ENCODE data around the gene NTSR1.

NTSR1 gene

GRCh38 chr20:62769346-62770071, 60.9 kb downstream of the NTSR1 start:
- no peaks in the 10 kb centered on the region for H3K27me3 ChIP-seq (ENCODE audit: control insufficient read depth in 1 of 2, insufficient read depth in 2 of 2, low read length in 2 of 2)
- peaks cover 18 to 21% of the 10 kb centered on the region in 2 donors for H3K4me1 ChIP-seq (ENCODE audit: control insufficient read depth in 1 of 2, insufficient read depth in 2 of 2, low read length in 2 of 2)
- H3K9me3 ChIP-seq (ENCODE audit: control insufficient read depth in 1 of 2, low read length in 2 of 2) = no peaks in the 10 kb centered on the region
- H3K36me3 ChIP-seq (ENCODE audit: control insufficient read depth in 1 of 2, insufficient read depth in 2 of 2, low read length in 2 of 2) = no peaks in the 10 kb centered on the region
- no peak overlapping the region for H3K4me3 ChIP-seq (ENCODE audit: low read depth in 1 of 2, low read length in 2 of 2)
- no peak overlapping the region for H3K27ac ChIP-seq (ENCODE audit: low read depth, low read length)
- no peak overlapping the region for H3K9ac ChIP-seq (ENCODE audit: low read depth in 1 of 2, low read length in 2 of 2)

GRCh38 chr20:62770111-62770910, 61.7 kb downstream of the NTSR1 start:
- H3K4me3 ChIP-seq (ENCODE audit: low read depth in 1 of 2, low read length in 2 of 2) = no peak overlapping the region
- no peak overlapping the region for H3K27ac ChIP-seq (ENCODE audit: low read depth, low read length)
- H3K27me3 ChIP-seq (ENCODE audit: control insufficient read depth in 1 of 2, insufficient read depth in 2 of 2, low read length in 2 of 2) = no peaks in the 10 kb centered on the region
- no peaks in the 10 kb centered on the region for H3K9me3 ChIP-seq (ENCODE audit: control insufficient read depth in 1 of 2, low read length in 2 of 2)
- no peaks in the 10 kb centered on the region for H3K36me3 ChIP-seq (ENCODE audit: control insufficient read depth in 1 of 2, insufficient read depth in 2 of 2, low read length in 2 of 2)
- H3K9ac ChIP-seq (ENCODE audit: low read depth in 1 of 2, low read length in 2 of 2) = no peak overlapping the region
- peaks cover 18 to 27% of the 10 kb centered on the region in 2 donors for H3K4me1 ChIP-seq (ENCODE audit: control insufficient read depth in 1 of 2, insufficient read depth in 2 of 2, low read length in 2 of 2)

- no peak overlapping the region for H3K9ac ChIP-seq (ENCODE audit: low read depth in 1 of 2, low read length in 2 of 2)
- H3K36me3 ChIP-seq (ENCODE audit: control insufficient read depth in 1 of 2, insufficient read depth in 2 of 2, low read length in 2 of 2) = no peaks in the 10 kb centered on the region
- H3K9me3 ChIP-seq (ENCODE audit: control insufficient read depth in 1 of 2, low read length in 2 of 2) = no peaks in the 10 kb centered on the region
- no peaks in the 10 kb centered on the region for H3K27me3 ChIP-seq (ENCODE audit: control insufficient read depth in 1 of 2, insufficient read depth in 2 of 2, low read length in 2 of 2)
- peaks cover 19 to 33% of the 10 kb centered on the region in 2 donors for H3K4me1 ChIP-seq (ENCODE audit: control insufficient read depth in 1 of 2, insufficient read depth in 2 of 2, low read length in 2 of 2)
- H3K4me3 ChIP-seq (ENCODE audit: low read depth in 1 of 2, low read length in 2 of 2) = no peak overlapping the region
- no peak overlapping the region for H3K27ac ChIP-seq (ENCODE audit: low read depth, low read length)
These were observed 62.3 kb downstream of the NTSR1 start for GRCh38 chr20:62770916-62771315.

GRCh38 chr20:62771396-62772102, 62.9 kb downstream of the NTSR1 start:
- H3K27ac ChIP-seq (ENCODE audit: low read depth, low read length) = no peak overlapping the region
- no peaks in the 10 kb centered on the region for H3K27me3 ChIP-seq (ENCODE audit: control insufficient read depth in 1 of 2, insufficient read depth in 2 of 2, low read length in 2 of 2)
- H3K9ac ChIP-seq (ENCODE audit: low read depth in 1 of 2, low read length in 2 of 2) = no peak overlapping the region
- H3K36me3 ChIP-seq (ENCODE audit: control insufficient read depth in 1 of 2, insufficient read depth in 2 of 2, low read length in 2 of 2) = no peaks in the 10 kb centered on the region
- H3K4me1 ChIP-seq (ENCODE audit: control insufficient read depth in 1 of 2, insufficient read depth in 2 of 2, low read length in 2 of 2) = peaks cover 25 to 37% of the 10 kb centered on the region in 2 donors
- H3K4me3 ChIP-seq (ENCODE audit: low read depth in 1 of 2, low read length in 2 of 2) = no peak overlapping the region
- H3K9me3 ChIP-seq (ENCODE audit: control insufficient read depth in 1 of 2, low read length in 2 of 2) = no peaks in the 10 kb centered on the region

- Histone ChIP-seq H3K27ac (ENCODE audit: low read depth, low read length) (no peak overlapping the region), H3K4me1 (ENCODE audit: control insufficient read depth in 1 of 2, insufficient read depth in 2 of 2, low read length in 2 of 2) (peaks cover 27 to 35% of the 10 kb centered on the region in 2 donors)
These were observed 63.5 kb downstream of the NTSR1 start for GRCh38 chr20:62772103-62772611.

GRCh38 chr20:62772619-62772989, 64.0 kb downstream of the NTSR1 start:
- Histone ChIP-seq H3K36me3 (ENCODE audit: control insufficient read depth in 1 of 2, insufficient read depth in 2 of 2, low read length in 2 of 2) (no peaks in the 10 kb centered on the region), H3K4me1 (ENCODE audit: control insufficient read depth in 1 of 2, insufficient read depth in 2 of 2, low read length in 2 of 2) (peaks cover 27 to 35% of the 10 kb centered on the region in 2 donors), H3K27ac (ENCODE audit: low read depth, low read length) (no peak overlapping the region), H3K27me3 (ENCODE audit: control insufficient read depth in 1 of 2, insufficient read depth in 2 of 2, low read length in 2 of 2) (no peaks in the 10 kb centered on the region), H3K9me3 (ENCODE audit: control insufficient read depth in 1 of 2, low read length in 2 of 2) (no peaks in the 10 kb centered on the region), H3K9ac (ENCODE audit: low read depth in 1 of 2, low read length in 2 of 2) (no peak overlapping the region), H3K4me3 (ENCODE audit: low read depth in 1 of 2, low read length in 2 of 2) (no peak overlapping the region)

More at GRCh38 chr20:62772103-62772611, 63.5 kb downstream of the NTSR1 start:
- H3K9ac ChIP-seq (ENCODE audit: low read depth in 1 of 2, low read length in 2 of 2) = no peak overlapping the region
- H3K27me3 ChIP-seq (ENCODE audit: control insufficient read depth in 1 of 2, insufficient read depth in 2 of 2, low read length in 2 of 2) = no peaks in the 10 kb centered on the region
- H3K9me3 ChIP-seq (ENCODE audit: control insufficient read depth in 1 of 2, low read length in 2 of 2) = no peaks in the 10 kb centered on the region
- H3K4me3 ChIP-seq (ENCODE audit: low read depth in 1 of 2, low read length in 2 of 2) = no peak overlapping the region
- H3K36me3 ChIP-seq (ENCODE audit: control insufficient read depth in 1 of 2, insufficient read depth in 2 of 2, low read length in 2 of 2) = no peaks in the 10 kb centered on the region

GRCh38 chr20:62772990-62773844, 64.6 kb downstream of the NTSR1 start:
- H3K9ac ChIP-seq (ENCODE audit: low read depth in 1 of 2, low read length in 2 of 2) = no peak overlapping the region
- no peaks in the 10 kb centered on the region for H3K27me3 ChIP-seq (ENCODE audit: control insufficient read depth in 1 of 2, insufficient read depth in 2 of 2, low read length in 2 of 2)
- H3K4me1 ChIP-seq (ENCODE audit: control insufficient read depth in 1 of 2, insufficient read depth in 2 of 2, low read length in 2 of 2) = peaks cover 26 to 35% of the 10 kb centered on the region in 2 donors
- no peaks in the 10 kb centered on the region for H3K9me3 ChIP-seq (ENCODE audit: control insufficient read depth in 1 of 2, low read length in 2 of 2)
- no peaks in the 10 kb centered on the region for H3K36me3 ChIP-seq (ENCODE audit: control insufficient read depth in 1 of 2, insufficient read depth in 2 of 2, low read length in 2 of 2)
- no peak overlapping the region for H3K4me3 ChIP-seq (ENCODE audit: low read depth in 1 of 2, low read length in 2 of 2)
- H3K27ac ChIP-seq (ENCODE audit: low read depth, low read length) = no peak overlapping the region

GRCh38 chr20:62773845-62774714, 65.4 kb downstream of the NTSR1 start:
- no peaks in the 10 kb centered on the region for H3K9me3 ChIP-seq (ENCODE audit: control insufficient read depth in 1 of 2, low read length in 2 of 2)
- peaks cover 17 to 31% of the 10 kb centered on the region in 2 donors for H3K4me1 ChIP-seq (ENCODE audit: control insufficient read depth in 1 of 2, insufficient read depth in 2 of 2, low read length in 2 of 2)
- no peak overlapping the region for H3K27ac ChIP-seq (ENCODE audit: low read depth, low read length)
- H3K4me3 ChIP-seq (ENCODE audit: low read depth in 1 of 2, low read length in 2 of 2) = no peak overlapping the region
- H3K27me3 ChIP-seq (ENCODE audit: control insufficient read depth in 1 of 2, insufficient read depth in 2 of 2, low read length in 2 of 2) = no peaks in the 10 kb centered on the region
- no peaks in the 10 kb centered on the region for H3K36me3 ChIP-seq (ENCODE audit: control insufficient read depth in 1 of 2, insufficient read depth in 2 of 2, low read length in 2 of 2)
- no peak overlapping the region for H3K9ac ChIP-seq (ENCODE audit: low read depth in 1 of 2, low read length in 2 of 2)

GRCh38 chr20:62774762-62775161, 66.1 kb downstream of the NTSR1 start:
- H3K9ac ChIP-seq (ENCODE audit: low read depth in 1 of 2, low read length in 2 of 2) = no peak overlapping the region
- H3K36me3 ChIP-seq (ENCODE audit: control insufficient read depth in 1 of 2, insufficient read depth in 2 of 2, low read length in 2 of 2) = no peaks in the 10 kb centered on the region
- H3K27ac ChIP-seq (ENCODE audit: low read depth, low read length) = no peak overlapping the region
- no peaks in the 10 kb centered on the region for H3K9me3 ChIP-seq (ENCODE audit: control insufficient read depth in 1 of 2, low read length in 2 of 2)
- peaks cover 16 to 29% of the 10 kb centered on the region in 2 donors for H3K4me1 ChIP-seq (ENCODE audit: control insufficient read depth in 1 of 2, insufficient read depth in 2 of 2, low read length in 2 of 2)
- H3K27me3 ChIP-seq (ENCODE audit: control insufficient read depth in 1 of 2, insufficient read depth in 2 of 2, low read length in 2 of 2) = no peaks in the 10 kb centered on the region
- no peak overlapping the region for H3K4me3 ChIP-seq (ENCODE audit: low read depth in 1 of 2, low read length in 2 of 2)
